GM12892 (cell line): ENCODE results near the gene TMEM184A.

Experiments used
- POLR2A ChIP-seq: IDR thresholded peaks from 2 replicates; pipeline ENCODE4 v1.6.1; 2011; ENCODE audit warnings: low read depth, low read length, control low read depth
- POLR2AphosphoS5 ChIP-seq: IDR thresholded peaks from 2 replicates; pipeline ENCODE4 v1.6.1; 2011; ENCODE audit warnings: low read depth, low read length, control low read depth
- TAF1 ChIP-seq: IDR thresholded peaks from 2 replicates; pipeline ENCODE4 v1.6.1; 2011; ENCODE audit warnings: low read depth, mild to moderate bottlenecking, control low read depth, low read length, borderline replicate concordance

- TF ChIP-seq TAF1 (no peak), POLR2A (no peak), POLR2AphosphoS5 (no peak)
Observed at GRCh38 chr7:1546909-1547776, 8.9 kb downstream of the TMEM184A start.
